Gastroesophageal sphincter (tissue), 4 donors: ENCODE data around the gene SNPH. TPM values are rescaled to one million over a fixed set of nuclear protein-coding genes. Genes with fewer than 3 reads are reported as not detected.

Experiments
- ATAC-seq: fragments of 150-250 bp; one replicate; pipeline ENCODE4 v1.9.1; 2016; ENCODE audit warnings: mild to moderate bottlenecking, moderate library complexity
- H3K27ac ChIP-seq, 4 donors: fragments of 200-600 bp; sonication (generic) in 3 of 4; 1 replicate in 3 of 4; 2 replicates in 1 of 4; pipeline ENCODE4 v1.5.1; 2016 to 2019
- H3K27me3 ChIP-seq: fragments of 200-600 bp; sonication (generic); one replicate; pipeline ENCODE4 v1.5.1; 2019
- H3K36me3 ChIP-seq, 2 donors: fragments of 200-600 bp; sonication (generic); one replicate each; pipeline ENCODE4 v1.5.1; 2019; ENCODE audit warnings: control low read depth in 1 of 2
- H3K4me1 ChIP-seq, 3 donors: fragments of 200-600 bp; sonication (generic); 1 replicate in 2 of 3; 2 replicates in 1 of 3; pipeline ENCODE4 v1.5.1; 2016 to 2019; ENCODE audit warnings: control low read depth in 2 of 3
- H3K4me3 ChIP-seq, 2 donors: fragments of 200-600 bp; sonication (generic); one replicate each; pipeline ENCODE4 v1.5.1; 2019; ENCODE audit warnings: mild to moderate bottlenecking in 1 of 2, moderate library complexity in 1 of 2
- H3K9me3 ChIP-seq, 3 donors: fragments of 200-600 bp; sonication (generic); one replicate each; pipeline ENCODE4 v1.5.1; 2017 to 2019; ENCODE audit warnings: control low read depth in 2 of 3
- EP300 ChIP-seq: sonication (generic); formaldehyde crosslinking; IDR thresholded peaks from one replicate; pipeline ENCODE4 v1.6.1; 2017; ENCODE audit warnings: antibody characterized with exemption, mild to moderate bottlenecking
- POLR2A ChIP-seq, 2 donors: fragments of 450-650 bp; IDR thresholded peaks; one replicate each; pipeline ENCODE4 v1.6.1; 2017; ENCODE audit warnings: antibody characterized with exemption in 2 of 2, mild to moderate bottlenecking in 2 of 2, moderate library complexity in 1 of 2
- POLR2AphosphoS5 ChIP-seq: sonication (generic); formaldehyde crosslinking; IDR thresholded peaks from one replicate; pipeline ENCODE4 v1.6.1; 2017; ENCODE audit warnings: antibody characterized with exemption
- WGBS, 2 donors: methylation state at CpG; one replicate each; pipeline ENCODE4 v1.1.5; 2018; ENCODE audit warnings: low coverage in 1 of 2; 5-methylcytosine and 5-hydroxymethylcytosine counted together
- total RNA-seq, 4 donors: library from RNA; depleted of rRNA; stranded (reverse); fragments of >200 nt; gene quantifications; one replicate each; pipeline ENCODE4 v1.1.0, GENCODE V29; 2016
- TF ChIP-seq, protein P1 (sequence below), 4 experiments: fragments of 200-600 bp in 2 of 4; fragments of 450-650 bp in 2 of 4; sonication (generic) in 1 of 4; IDR thresholded peaks; one replicate each; pipeline ENCODE4 v1.5.1; 2017 to 2019; ENCODE audit warnings: antibody characterized with exemption in 4 of 4, mild to moderate bottlenecking in 2 of 4, moderate library complexity in 2 of 4

SNPH gene
- total RNA-seq, 4 donors from 2014 or later, result 9.8 to 31.6 (median 12.5) TPM

DNA sequence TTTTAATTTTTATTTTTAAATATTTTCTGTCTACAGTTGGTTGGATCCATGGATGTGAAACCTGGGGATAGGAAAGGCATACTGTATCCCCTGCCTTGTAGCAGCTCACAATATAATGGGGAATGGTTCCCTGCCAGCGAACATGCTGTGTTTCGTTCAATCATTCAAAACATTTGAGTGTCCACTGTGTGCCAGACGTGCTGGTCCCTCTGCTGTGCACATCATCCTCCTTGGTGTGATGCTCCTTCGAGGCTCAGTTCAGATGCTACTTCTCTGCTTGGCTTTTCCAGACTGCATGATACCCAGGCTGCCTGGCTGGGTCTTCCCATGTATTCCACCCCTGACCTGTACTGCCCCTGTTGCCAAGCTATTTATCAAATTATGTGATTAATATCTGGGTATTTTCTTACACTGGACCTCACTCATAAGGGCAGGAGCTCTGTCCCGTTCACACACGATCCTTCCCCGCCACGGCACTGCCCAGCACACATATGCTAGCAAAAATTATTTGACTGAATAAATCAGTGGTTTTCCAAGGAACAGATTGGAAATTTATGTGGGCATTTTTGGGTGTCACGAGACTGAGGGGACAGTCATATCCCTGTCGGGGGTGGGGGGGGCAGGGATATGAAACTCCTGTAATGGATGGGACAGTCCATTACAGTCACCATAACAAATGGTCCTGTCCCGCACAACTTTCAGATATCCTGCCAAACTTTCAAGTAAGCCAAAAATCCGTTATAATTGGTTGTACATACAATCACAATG lies 57.9 kb downstream of the SNPH start:
- Histone ChIP-seq H3K27ac (peak overlapping the region in 3 of 4 donors; percentile 88 to 97 (median 95)), H3K27me3 (peaks cover 6% of the 10 kb centered on the region)
- WGBS, 2 donors, result 54 to 67% methylated on average over 5 to 6 of the region's 12 CpGs

DNA sequence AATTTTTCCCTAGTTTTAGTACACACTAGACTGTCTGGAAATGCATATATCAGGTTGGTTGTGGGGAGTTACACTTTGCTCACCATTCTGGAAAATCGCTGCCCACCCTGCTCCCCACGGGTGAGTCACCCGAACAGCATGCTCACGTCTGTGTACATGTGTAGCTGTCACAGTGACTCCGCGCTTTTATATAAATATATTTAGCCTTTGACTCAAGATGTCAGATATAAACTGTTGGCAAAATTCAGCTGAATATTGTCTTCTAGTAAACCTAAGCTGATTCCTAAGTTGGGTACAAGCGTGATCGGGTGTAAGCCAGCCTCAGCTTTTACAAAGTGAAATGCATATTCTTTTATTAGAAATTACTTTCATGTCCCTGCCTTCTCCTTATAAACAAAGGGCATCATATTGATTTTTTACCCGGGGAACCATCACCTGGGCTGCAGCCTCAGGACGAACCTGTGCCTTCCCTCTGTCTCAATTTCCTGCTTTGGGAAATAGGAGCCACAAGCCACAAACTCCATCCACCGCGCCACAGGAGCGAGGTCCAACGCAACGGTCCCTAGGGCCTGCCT lies 58.6 kb downstream of the SNPH start:
- peaks cover 0 to 8% of the 10 kb centered on the region in 2 donors for H3K36me3 ChIP-seq
- ATAC-seq, result no peak
- peaks cover 6% of the 10 kb centered on the region for H3K27me3 ChIP-seq
- H3K4me1 ChIP-seq, result peaks cover 5 to 54% (median 35%) of the 10 kb centered on the region in 3 donors
- 13 to 14% methylated on average over 15 of the region's 15 CpGs for WGBS, 2 donors
- H3K27ac ChIP-seq, result peak overlapping the region; percentile 88 to 99 (median 96)
- TF ChIP-seq POLR2A (IDR thresholded peaks at IDR 0.05) (no peak), POLR2AphosphoS5 (peak; percentile 60)
- peak overlapping the region; percentile 58 to 97 for H3K4me3 ChIP-seq
- no peaks in the 10 kb centered on the region for H3K9me3 ChIP-seq

More for the DNA sequence above, 57.9 kb downstream of the SNPH start:
- no peak for ATAC-seq
- no peak for TF ChIP-seq POLR2A (IDR thresholded peaks at IDR 0.05)
- no peak for TF ChIP-seq POLR2AphosphoS5
- TF ChIP-seq, protein P1, sequence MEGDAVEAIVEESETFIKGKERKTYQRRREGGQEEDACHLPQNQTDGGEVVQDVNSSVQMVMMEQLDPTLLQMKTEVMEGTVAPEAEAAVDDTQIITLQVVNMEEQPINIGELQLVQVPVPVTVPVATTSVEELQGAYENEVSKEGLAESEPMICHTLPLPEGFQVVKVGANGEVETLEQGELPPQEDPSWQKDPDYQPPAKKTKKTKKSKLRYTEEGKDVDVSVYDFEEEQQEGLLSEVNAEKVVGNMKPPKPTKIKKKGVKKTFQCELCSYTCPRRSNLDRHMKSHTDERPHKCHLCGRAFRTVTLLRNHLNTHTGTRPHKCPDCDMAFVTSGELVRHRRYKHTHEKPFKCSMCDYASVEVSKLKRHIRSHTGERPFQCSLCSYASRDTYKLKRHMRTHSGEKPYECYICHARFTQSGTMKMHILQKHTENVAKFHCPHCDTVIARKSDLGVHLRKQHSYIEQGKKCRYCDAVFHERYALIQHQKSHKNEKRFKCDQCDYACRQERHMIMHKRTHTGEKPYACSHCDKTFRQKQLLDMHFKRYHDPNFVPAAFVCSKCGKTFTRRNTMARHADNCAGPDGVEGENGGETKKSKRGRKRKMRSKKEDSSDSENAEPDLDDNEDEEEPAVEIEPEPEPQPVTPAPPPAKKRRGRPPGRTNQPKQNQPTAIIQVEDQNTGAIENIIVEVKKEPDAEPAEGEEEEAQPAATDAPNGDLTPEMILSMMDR (IDR thresholded peaks at IDR 0.05), result no peak
- Histone ChIP-seq H3K36me3 (peaks cover 0 to 3% of the 10 kb centered on the region in 2 donors), H3K9me3 (no peaks in the 10 kb centered on the region), H3K4me3 (no peak overlapping the region), H3K4me1 (peaks cover 5 to 47% (median 30%) of the 10 kb centered on the region in 3 donors)

DNA sequence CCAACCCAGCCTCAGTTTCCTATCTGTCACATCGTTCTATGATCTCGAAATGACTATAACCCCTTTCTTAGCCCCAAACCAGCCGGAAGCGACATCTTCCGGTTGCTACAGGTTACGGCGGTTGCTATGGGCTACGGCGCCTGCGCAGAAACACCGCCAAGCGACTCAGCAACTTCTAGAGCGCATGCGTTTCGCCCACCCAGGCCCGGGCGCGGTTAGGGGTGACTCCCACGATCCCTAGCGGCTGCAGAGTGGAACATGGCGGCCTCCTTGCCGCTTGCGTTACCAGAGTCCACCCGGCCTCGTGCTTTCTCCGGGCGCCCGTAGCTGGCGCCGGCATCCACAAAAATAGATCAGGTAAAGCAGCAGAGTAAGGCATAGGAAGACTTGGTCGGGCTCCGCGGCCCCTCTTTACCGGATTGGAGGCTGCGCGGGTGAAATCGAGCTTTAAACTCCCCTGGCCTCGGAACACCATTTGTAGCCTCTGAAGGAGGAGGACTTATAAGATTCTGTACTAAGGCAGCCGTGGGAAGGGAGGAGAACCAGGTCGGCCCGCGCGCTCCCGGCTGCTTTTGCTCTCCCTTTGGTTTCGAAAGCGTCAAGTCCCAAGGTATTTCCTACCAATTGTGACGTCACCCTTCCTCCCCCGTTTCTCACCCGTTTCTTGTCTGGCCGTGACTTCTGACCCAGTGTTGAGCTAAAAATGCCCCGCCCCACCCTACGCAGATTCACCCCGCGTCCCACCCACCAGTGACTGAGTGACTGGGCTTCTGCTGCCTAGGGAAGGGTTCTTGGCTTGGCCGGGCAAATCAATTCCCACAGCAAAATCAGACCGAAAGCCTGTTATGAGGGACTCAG lies 59.3 kb downstream of the SNPH start:
- Histone ChIP-seq H3K4me1 (peaks cover 5 to 61% (median 36%) of the 10 kb centered on the region in 3 donors), H3K9me3 (no peaks in the 10 kb centered on the region), H3K27me3 (peaks cover 6% of the 10 kb centered on the region), H3K27ac (peak overlapping the region; percentile 88 to 99 (median 96)), H3K36me3 (peaks cover 0 to 8% of the 10 kb centered on the region in 2 donors), H3K4me3 (peak overlapping the region; percentile 58 to 97)
- TF ChIP-seq POLR2AphosphoS5, result peak; percentile 90
- TF ChIP-seq EP300, result no peak
- TF ChIP-seq POLR2A (IDR thresholded peaks at IDR 0.05), result peak; percentile 89 to 93
- TF ChIP-seq, protein P1 (IDR thresholded peaks at IDR 0.05), result peak in 3 of 4 experiments; percentile 37 to 59 (median 56)
- WGBS, 2 donors, result 0 to 3% methylated on average over 14 to 18 of the region's 56 CpGs
- peak; percentile 93 for ATAC-seq

DNA sequence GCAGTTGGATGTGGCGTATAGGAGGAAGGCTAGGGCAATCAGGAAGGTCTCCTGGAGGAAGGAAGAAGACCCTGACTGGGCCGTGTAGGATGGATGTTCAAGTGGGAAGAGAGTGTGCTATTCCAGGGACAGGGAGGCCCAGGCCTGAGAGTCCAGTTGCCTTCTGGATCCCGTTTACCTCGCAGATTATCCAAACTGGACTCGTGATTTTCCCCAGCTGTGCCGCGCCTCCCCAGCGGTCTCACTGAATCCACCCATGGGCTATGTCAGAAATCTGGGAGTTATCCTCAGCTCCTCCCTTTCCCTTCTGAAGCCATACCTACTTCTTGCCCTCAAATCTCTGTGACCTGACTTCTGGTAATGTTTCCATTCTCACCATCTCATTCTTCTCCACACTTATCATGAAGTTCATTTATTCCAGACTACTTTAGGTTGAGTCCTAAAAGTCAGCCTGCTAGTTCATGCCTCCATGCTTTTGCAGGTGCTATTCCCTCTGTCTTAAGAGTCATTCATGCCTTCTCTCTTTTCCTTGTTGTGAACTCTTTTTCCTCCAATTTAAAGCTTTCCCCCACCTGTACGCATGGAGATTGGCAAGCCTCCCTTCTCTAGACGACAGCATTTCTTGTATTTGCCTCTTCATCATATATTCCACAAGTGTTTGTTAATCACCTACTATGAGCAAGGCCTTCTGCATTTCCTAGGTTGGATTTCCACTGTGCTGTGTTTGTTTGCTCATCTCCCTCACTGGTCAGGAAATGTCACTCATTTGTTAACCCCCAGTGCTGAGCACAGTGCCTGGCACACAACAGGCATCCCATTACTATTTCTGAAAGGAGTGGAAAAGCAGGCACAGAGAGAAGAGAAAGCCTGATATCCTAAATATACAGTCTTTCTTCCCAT lies 60.2 kb downstream of the SNPH start:
- peaks cover 2% of the 10 kb centered on the region for H3K27me3 ChIP-seq
- peaks cover 5 to 67% (median 42%) of the 10 kb centered on the region in 3 donors for H3K4me1 ChIP-seq
- WGBS, 2 donors, result 18 to 19% methylated on average over 7 to 10 of the region's 10 CpGs
- H3K9me3 ChIP-seq, result no peaks in the 10 kb centered on the region
- ATAC-seq, result peak; percentile 9
- H3K36me3 ChIP-seq, result peaks cover 0 to 8% of the 10 kb centered on the region in 2 donors
- TF ChIP-seq POLR2A (IDR thresholded peaks at IDR 0.05) (no peak), EP300 (no peak), POLR2AphosphoS5 (no peak)
- TF ChIP-seq, protein P1 (IDR thresholded peaks at IDR 0.05), result no peak
- peak overlapping the region; percentile 58 to 97 for H3K4me3 ChIP-seq
- H3K27ac ChIP-seq, result peak overlapping the region; percentile 88 to 99 (median 96)
